HL-60 (cell line): ENCODE measurements around the gene TEDC1.

ENCODE experiments used
- DNase-seq, 2 experiments: peaks; one replicate each; pipeline ENCODE4 v3.0.0-alpha.2; 2010 to 2020; ENCODE audit warnings: low read depth in 1 of 2, low spot score in 1 of 2
- H3K27ac ChIP-seq: fragments of 250-450 bp; sonication (Bioruptor Pico); replicated peaks from 2 replicates; pipeline ENCODE4 v1.5.1; 2020; ENCODE audit warnings: mild to moderate bottlenecking, moderate library complexity
- H3K27me3 ChIP-seq: fragments of 250-450 bp; sonication (Bioruptor Pico); 2 replicates; pipeline ENCODE4 v1.5.1; 2021; ENCODE audit warnings: mild to moderate bottlenecking, moderate library complexity; ENCODE audit not compliant: insufficient read depth, poor library complexity, severe bottlenecking
- H3K4me3 ChIP-seq: replicated peaks from 2 replicates; pipeline ENCODE4 v1.5.1; 2011; ENCODE audit warnings: mild to moderate bottlenecking, control low read depth, low read length; ENCODE audit not compliant: insufficient read depth
- CTCF ChIP-seq: IDR thresholded peaks from one replicate; pipeline ENCODE4 v1.5.1; 2011; ENCODE audit warnings: low read length, control low read depth, inconsistent platforms; ENCODE audit not compliant: insufficient read depth
- GABPA ChIP-seq: IDR thresholded peaks from 2 replicates; pipeline ENCODE4 v1.6.1; 2012; ENCODE audit warnings: low read depth
- POLR2AphosphoS5 ChIP-seq: IDR thresholded peaks from 2 replicates; pipeline ENCODE4 v1.6.1; 2012; ENCODE audit warnings: low read depth
- REST ChIP-seq: IDR thresholded peaks from 2 replicates; pipeline ENCODE4 v1.6.1; 2012; ENCODE audit warnings: low read depth; ENCODE audit not compliant: insufficient replicate concordance
- SPI1 ChIP-seq: IDR thresholded peaks from 2 replicates; pipeline ENCODE4 v1.6.1; 2012; ENCODE audit warnings: low read depth, mild to moderate bottlenecking, borderline replicate concordance

The TEDC1 gene

GRCh38 chr14:105473677-105474482, 17.2 kb upstream of the TEDC1 start:
- peak; percentile 33 to 59 for DNase-seq
- no peak for TF ChIP-seq POLR2AphosphoS5
- TF ChIP-seq REST = peak; percentile 84
- Histone ChIP-seq H3K27ac (no peak overlapping the region), H3K27me3 (peaks cover 35% of the 10 kb centered on the region), H3K4me3 (peak overlapping the region; percentile 43)

GRCh38 chr14:105474483-105475268, 16.4 kb upstream of the TEDC1 start, which contains the start of gene CRIP2:
TSS of gene CRIP2 (plus strand) at chr14:105474821. CDS start at chr14:105474863, 42 bp downstream.
- TF ChIP-seq REST = no peak
- TF ChIP-seq CTCF = no peak
- no peak for TF ChIP-seq POLR2AphosphoS5
- no peak for TF ChIP-seq SPI1
- no peak for TF ChIP-seq GABPA
- peak within 1 kb of the TSS; percentile 43 for H3K4me3 ChIP-seq
- H3K27me3 ChIP-seq = peaks cover 40% of the 10 kb centered on the region
- no peak for DNase-seq
- H3K27ac ChIP-seq = no peak within 1 kb of the TSS

GRCh38 chr14:105475269-105476096, 15.6 kb upstream of the TEDC1 start:
- DNase-seq = no peak
- TF ChIP-seq REST (no peak), POLR2AphosphoS5 (no peak), SPI1 (no peak), GABPA (no peak), CTCF (no peak)
- H3K27me3 ChIP-seq = peaks cover 43% of the 10 kb centered on the region
- H3K27ac ChIP-seq = no peak overlapping the region
- no peak overlapping the region for H3K4me3 ChIP-seq
